Right lobe of liver (tissue), 4 donors: ENCODE results near the gene SLC35G6.

ENCODE experiments used
- POLR2A ChIP-seq: fragments of 450-650 bp; IDR thresholded peaks from one replicate; pipeline ENCODE4 v1.6.1; 2017; ENCODE audit warnings: antibody characterized with exemption, mild to moderate bottlenecking
- TF ChIP-seq, protein P1 (sequence below), 4 donors: fragments of 200-600 bp in 3 of 4; fragments of 450-650 bp in 1 of 4; IDR thresholded peaks; one replicate each; pipeline versions ENCODE4 v1.5.1 to v1.8.0; 2016 to 2022; ENCODE audit warnings: antibody characterized with exemption in 4 of 4, mild to moderate bottlenecking in 2 of 4
- donor health status: DM: no; HTN: no; CAD: no.
- donor health status: DM: no; HTN: no; CAD: no.
- donor health status: DM: no; HTN: yes; CAD: no.

DNA sequence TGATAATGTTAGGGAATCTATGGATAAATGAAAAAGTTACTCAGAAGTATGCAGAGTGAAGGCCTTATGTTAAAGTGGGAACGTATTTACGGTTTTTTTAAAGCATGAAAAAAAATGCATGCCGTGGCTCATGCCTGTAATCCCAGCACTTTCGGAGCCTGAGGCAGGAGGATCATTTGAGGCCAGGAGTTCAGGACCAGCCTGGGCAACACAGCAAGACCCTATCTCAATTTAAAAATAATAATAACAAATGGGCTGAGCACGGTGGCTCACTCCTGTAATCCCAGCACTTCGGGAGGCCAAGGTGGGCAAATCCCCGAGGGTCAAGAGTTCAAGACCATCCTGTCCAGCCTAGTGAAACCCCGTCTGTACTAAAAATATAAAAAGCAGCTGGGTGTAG is 8.9 kb downstream of the SLC35G6 start:
- TF ChIP-seq, protein P1, sequence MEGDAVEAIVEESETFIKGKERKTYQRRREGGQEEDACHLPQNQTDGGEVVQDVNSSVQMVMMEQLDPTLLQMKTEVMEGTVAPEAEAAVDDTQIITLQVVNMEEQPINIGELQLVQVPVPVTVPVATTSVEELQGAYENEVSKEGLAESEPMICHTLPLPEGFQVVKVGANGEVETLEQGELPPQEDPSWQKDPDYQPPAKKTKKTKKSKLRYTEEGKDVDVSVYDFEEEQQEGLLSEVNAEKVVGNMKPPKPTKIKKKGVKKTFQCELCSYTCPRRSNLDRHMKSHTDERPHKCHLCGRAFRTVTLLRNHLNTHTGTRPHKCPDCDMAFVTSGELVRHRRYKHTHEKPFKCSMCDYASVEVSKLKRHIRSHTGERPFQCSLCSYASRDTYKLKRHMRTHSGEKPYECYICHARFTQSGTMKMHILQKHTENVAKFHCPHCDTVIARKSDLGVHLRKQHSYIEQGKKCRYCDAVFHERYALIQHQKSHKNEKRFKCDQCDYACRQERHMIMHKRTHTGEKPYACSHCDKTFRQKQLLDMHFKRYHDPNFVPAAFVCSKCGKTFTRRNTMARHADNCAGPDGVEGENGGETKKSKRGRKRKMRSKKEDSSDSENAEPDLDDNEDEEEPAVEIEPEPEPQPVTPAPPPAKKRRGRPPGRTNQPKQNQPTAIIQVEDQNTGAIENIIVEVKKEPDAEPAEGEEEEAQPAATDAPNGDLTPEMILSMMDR (IDR thresholded peaks at IDR 0.05) = no peak
- TF ChIP-seq POLR2A = no peak
